ENCODE data around the gene ARIH2. TPM values are rescaled to one million over a fixed set of nuclear protein-coding genes. Genes with fewer than 3 reads are reported as not detected.

ARIH2 gene
- total and polyA plus RNA-seq, 2 experiments from 2014 or later: 76.4 to 118 TPM

DNA sequence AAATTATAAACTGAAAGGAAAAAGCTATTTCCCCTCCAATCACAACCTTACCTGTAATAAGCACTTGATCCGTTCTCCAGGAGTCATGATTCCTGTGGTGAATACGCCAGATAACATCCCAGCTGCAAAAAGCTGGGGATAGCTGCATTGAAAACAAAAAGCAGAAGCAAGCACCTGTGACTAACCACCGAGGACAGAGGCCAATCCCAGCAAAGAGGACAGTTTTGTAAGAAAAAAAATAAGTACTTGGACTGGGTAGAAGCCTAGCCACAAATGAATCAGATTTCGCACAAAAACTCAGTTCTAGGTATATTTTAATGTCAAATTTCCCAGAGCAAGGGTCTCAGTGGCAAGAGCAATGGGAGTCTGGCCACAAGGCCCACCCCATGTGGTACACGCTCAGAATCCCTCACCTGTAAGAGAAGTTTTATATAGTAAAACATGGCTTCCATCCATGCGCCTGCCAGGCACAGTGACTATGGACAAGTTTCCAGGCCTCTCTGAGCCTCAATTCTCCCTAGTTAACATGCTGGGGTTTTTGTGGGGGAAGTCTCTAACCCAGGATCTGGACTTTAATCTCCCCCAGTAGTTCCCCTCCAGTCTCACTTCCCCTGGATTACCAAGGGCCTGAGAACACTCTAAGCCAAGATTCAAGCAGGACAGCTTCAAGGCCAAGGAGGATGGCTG is 39.2 kb upstream of the ARIH2 start (continued):
- TF ChIP-seq JUNB (IDR thresholded peaks at IDR 0.05; ENCODE audit: unreplicated experiment) (no peak), ETS1 (IDR thresholded peaks at IDR 0.05) (no peak), ZNF331 (CRISPR knock-in tag; IDR thresholded peaks at IDR 0.05; ENCODE audit: low read depth) (no peak), EZH2 (IDR thresholded peaks at IDR 0.05; ENCODE audit: low read depth, unreplicated experiment) (no peak), EZH2phosphoT487 (IDR thresholded peaks at IDR 0.05; ENCODE audit: unreplicated experiment) (no peak), CTCF (conservative IDR thresholded peaks at IDR 0.05; ENCODE audit: low read depth in 2 of 2) (no peak)
- TF ChIP-seq, protein P1, sequence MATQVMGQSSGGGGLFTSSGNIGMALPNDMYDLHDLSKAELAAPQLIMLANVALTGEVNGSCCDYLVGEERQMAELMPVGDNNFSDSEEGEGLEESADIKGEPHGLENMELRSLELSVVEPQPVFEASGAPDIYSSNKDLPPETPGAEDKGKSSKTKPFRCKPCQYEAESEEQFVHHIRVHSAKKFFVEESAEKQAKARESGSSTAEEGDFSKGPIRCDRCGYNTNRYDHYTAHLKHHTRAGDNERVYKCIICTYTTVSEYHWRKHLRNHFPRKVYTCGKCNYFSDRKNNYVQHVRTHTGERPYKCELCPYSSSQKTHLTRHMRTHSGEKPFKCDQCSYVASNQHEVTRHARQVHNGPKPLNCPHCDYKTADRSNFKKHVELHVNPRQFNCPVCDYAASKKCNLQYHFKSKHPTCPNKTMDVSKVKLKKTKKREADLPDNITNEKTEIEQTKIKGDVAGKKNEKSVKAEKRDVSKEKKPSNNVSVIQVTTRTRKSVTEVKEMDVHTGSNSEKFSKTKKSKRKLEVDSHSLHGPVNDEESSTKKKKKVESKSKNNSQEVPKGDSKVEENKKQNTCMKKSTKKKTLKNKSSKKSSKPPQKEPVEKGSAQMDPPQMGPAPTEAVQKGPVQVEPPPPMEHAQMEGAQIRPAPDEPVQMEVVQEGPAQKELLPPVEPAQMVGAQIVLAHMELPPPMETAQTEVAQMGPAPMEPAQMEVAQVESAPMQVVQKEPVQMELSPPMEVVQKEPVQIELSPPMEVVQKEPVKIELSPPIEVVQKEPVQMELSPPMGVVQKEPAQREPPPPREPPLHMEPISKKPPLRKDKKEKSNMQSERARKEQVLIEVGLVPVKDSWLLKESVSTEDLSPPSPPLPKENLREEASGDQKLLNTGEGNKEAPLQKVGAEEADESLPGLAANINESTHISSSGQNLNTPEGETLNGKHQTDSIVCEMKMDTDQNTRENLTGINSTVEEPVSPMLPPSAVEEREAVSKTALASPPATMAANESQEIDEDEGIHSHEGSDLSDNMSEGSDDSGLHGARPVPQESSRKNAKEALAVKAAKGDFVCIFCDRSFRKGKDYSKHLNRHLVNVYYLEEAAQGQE (IDR thresholded peaks at IDR 0.05; ENCODE audit: unreplicated experiment): no peak

GRCh38 chr3:48879994-48880377 is 38.7 kb upstream of the ARIH2 start:
- Histone ChIP-seq H3K79me2 (replicated peaks; ENCODE audit: insufficient read depth) (no peaks in the 10 kb centered on the region), H3K4me2 (no peak overlapping the region), H3K4me1 (ENCODE audit: insufficient read depth) (no peaks in the 10 kb centered on the region), H3K4me3 (no peak overlapping the region), H3K27me3 (ENCODE audit: insufficient read depth) (no peaks in the 10 kb centered on the region), H4K20me1 (replicated peaks; ENCODE audit: insufficient read depth) (no peaks in the 10 kb centered on the region), H3F3A (replicated peaks; ENCODE audit: low read depth) (no peaks in the 10 kb centered on the region), H2AFZ (no peak overlapping the region), H3K27ac (ENCODE audit: low read depth) (no peak overlapping the region), H3K36me3 (ENCODE audit: insufficient read depth) (no peaks in the 10 kb centered on the region), H3K9me2 (ENCODE audit: insufficient read depth) (no peaks in the 10 kb centered on the region)
- no peak overlapping the region for H3K4me3 Mint-ChIP-seq
- H3K36me3 Mint-ChIP-seq (ENCODE audit: low read depth): no peaks in the 10 kb centered on the region
- H3K27me3 Mint-ChIP-seq (ENCODE audit: insufficient read depth, low read depth, poor library complexity): peaks cover 4% of the 10 kb centered on the region
- ATAC-seq (no peak), DNase-seq (ENCODE audit: low spot score) (no peak)
- no peaks in the 10 kb centered on the region; the same call in 2 of the 3 replicates for H3K9me3 Mint-ChIP-seq
- no peak overlapping the region for H3K27ac Mint-ChIP-seq
- no peaks in the 10 kb centered on the region for H3K4me1 Mint-ChIP-seq
- TF ChIP-seq ZNF114 (CRISPR knock-in tag; IDR thresholded peaks at IDR 0.05) (no peak), JUNB (IDR thresholded peaks at IDR 0.05; ENCODE audit: unreplicated experiment) (no peak), CREB1 (CRISPR knock-in tag; IDR thresholded peaks at IDR 0.05; ENCODE audit: low read depth) (no peak), EZH2 (IDR thresholded peaks at IDR 0.05; ENCODE audit: low read depth, unreplicated experiment) (no peak), ZNF331 (CRISPR knock-in tag; IDR thresholded peaks at IDR 0.05; ENCODE audit: low read depth) (no peak), STAT1 (IDR thresholded peaks at IDR 0.05; ENCODE audit: unreplicated experiment) (no peak)
- TF ChIP-seq, protein P1 (IDR thresholded peaks at IDR 0.05; ENCODE audit: unreplicated experiment): no peak
